Panc1 (cell line): ENCODE measurements around the gene CDX1. TPM values are rescaled to one million over a fixed set of nuclear protein-coding genes. Genes with fewer than 3 reads are reported as not detected.
A peak's percentile ranks its signal among the peaks of the same experiment; 100 is the strongest.

Source experiments
- ATAC-seq: fragments of 200-7000 bp; cut with Tn5 transposase; 2 replicates; pipeline ENCODE4 v1.9.1; 2020; ENCODE audit warnings: mild to moderate bottlenecking, moderate library complexity
- BruUV-seq: library from RNA; stranded (reverse); fragments of 400-500 nt; replicated peaks from 2 replicates; lab custom pipeline; 2021; lab: Mats Ljungman, UMichigan
- CTCF ChIA-PET: fragments of 300-600 bp; sonication (Branson Sonifier 250); formaldehyde crosslinking; loops from one replicate; lab custom pipeline; 2022; ENCODE audit warnings: antibody characterized with exemption; lab: Charles Lee
- POLR2A ChIA-PET: fragments of 300-600 bp; sonication (Branson Sonifier 250); formaldehyde crosslinking; loops from one replicate; lab custom pipeline; 2022; ENCODE audit warnings: antibody characterized with exemption; lab: Charles Lee
- DNase-seq: peaks from one replicate; pipeline ENCODE4 v3.0.0-alpha.2; 2010; ENCODE audit warnings: low read depth, low spot score
- H3K27ac ChIP-seq: 2 replicates; pipeline ENCODE4 v1.5.1; 2011; ENCODE audit warnings: mild to moderate bottlenecking, low read length, inconsistent platforms
- H3K27me3 ChIP-seq: fragments of 200-500 bp; sonication (Bioruptor generic); 2 replicates; pipeline ENCODE4 v1.6.0; 2014; ENCODE audit warnings: low read length, inconsistent platforms; ENCODE audit not compliant: control insufficient read depth, insufficient read depth
- H3K36me3 ChIP-seq: fragments of 200-500 bp; sonication (Bioruptor generic); 2 replicates; pipeline ENCODE4 v1.5.1; 2014; ENCODE audit warnings: inconsistent platforms, mild to moderate bottlenecking, low read length, moderate library complexity; ENCODE audit not compliant: control insufficient read depth, insufficient read depth
- H3K4me1 ChIP-seq: 2 replicates; pipeline ENCODE4 v1.5.1; 2011; ENCODE audit warnings: inconsistent platforms, mild to moderate bottlenecking, low read length, moderate library complexity; ENCODE audit not compliant: control insufficient read depth, insufficient read depth
- H3K4me3 ChIP-seq, 2 experiments: 2 replicates each; pipeline ENCODE4 v1.5.1; 2011 to 2012; ENCODE audit warnings: low read depth in 2 of 2, low read length in 2 of 2, mild to moderate bottlenecking in 2 of 2, inconsistent platforms in 1 of 2, moderate library complexity in 1 of 2
- H3K9me3 ChIP-seq: fragments of 200-500 bp; sonication (Bioruptor generic); 2 replicates; pipeline ENCODE4 v1.5.1; 2014; ENCODE audit warnings: low read depth, mild to moderate bottlenecking, inconsistent platforms, low read length, moderate library complexity; ENCODE audit not compliant: control insufficient read depth, insufficient read depth
- POLR2AphosphoS5 ChIP-seq: IDR thresholded peaks from 2 replicates; pipeline ENCODE4 v1.6.1; 2012; ENCODE audit warnings: mild to moderate bottlenecking, low read depth, low read length, moderate library complexity
- REST ChIP-seq, 2 experiments: IDR thresholded peaks; 2 replicates each; pipeline ENCODE4 v1.6.1; 2011 to 2012; ENCODE audit warnings: low read depth in 2 of 2, control low read depth in 1 of 2, low read length in 1 of 2, mild to moderate bottlenecking in 1 of 2, moderate library complexity in 1 of 2; ENCODE audit not compliant: insufficient read depth in 1 of 2
- SIN3A ChIP-seq: IDR thresholded peaks from 2 replicates; pipeline ENCODE4 v1.6.1; 2012; ENCODE audit warnings: low read depth, mild to moderate bottlenecking, low read length, moderate library complexity, borderline replicate concordance; ENCODE audit not compliant: insufficient read depth
- TCF7L2 ChIP-seq: IDR thresholded peaks from 2 replicates; pipeline ENCODE4 v1.6.1; 2011; ENCODE audit warnings: mild to moderate bottlenecking, low read depth, low read length, inconsistent platforms
- in situ Hi-C: cut with HindIII; loops from 2 replicates; pipeline ENCODE4 v1.10.0; 2016; ENCODE audit warnings: low sequenced_read_pairs, low pct_unique_long_range_greater_than_20kb
- intact Hi-C: fragments of 100-400 bp; cut with micrococcal nuclease; formaldehyde crosslinking; loops from one replicate; pipeline ENCODE4 v1.10.0; 2022; ENCODE audit not compliant: unreplicated experiment
- total RNA-seq: library from RNA; stranded (reverse); gene quantifications from one replicate; pipeline ENCODE4 v1.2.1, GENCODE V29; 2021; ENCODE audit not compliant: unreplicated experiment
- TF ChIP-seq, protein P1 (sequence below): fragments of 450-650 bp; IDR thresholded peaks from 2 replicates; pipeline ENCODE4 v1.5.1; 2017; ENCODE audit warnings: mild to moderate bottlenecking

Gene CDX1
- total RNA-seq, 1 experiment from 2014 or later, result not detected

GRCh38 chr5:150137997-150138396 is 28.6 kb upstream of the CDX1 start:
- H3K4me3 ChIP-seq, result no peak overlapping the region
- TF ChIP-seq, protein P1, sequence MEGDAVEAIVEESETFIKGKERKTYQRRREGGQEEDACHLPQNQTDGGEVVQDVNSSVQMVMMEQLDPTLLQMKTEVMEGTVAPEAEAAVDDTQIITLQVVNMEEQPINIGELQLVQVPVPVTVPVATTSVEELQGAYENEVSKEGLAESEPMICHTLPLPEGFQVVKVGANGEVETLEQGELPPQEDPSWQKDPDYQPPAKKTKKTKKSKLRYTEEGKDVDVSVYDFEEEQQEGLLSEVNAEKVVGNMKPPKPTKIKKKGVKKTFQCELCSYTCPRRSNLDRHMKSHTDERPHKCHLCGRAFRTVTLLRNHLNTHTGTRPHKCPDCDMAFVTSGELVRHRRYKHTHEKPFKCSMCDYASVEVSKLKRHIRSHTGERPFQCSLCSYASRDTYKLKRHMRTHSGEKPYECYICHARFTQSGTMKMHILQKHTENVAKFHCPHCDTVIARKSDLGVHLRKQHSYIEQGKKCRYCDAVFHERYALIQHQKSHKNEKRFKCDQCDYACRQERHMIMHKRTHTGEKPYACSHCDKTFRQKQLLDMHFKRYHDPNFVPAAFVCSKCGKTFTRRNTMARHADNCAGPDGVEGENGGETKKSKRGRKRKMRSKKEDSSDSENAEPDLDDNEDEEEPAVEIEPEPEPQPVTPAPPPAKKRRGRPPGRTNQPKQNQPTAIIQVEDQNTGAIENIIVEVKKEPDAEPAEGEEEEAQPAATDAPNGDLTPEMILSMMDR, result no peak
- TF ChIP-seq REST (IDR thresholded peaks at IDR 0.05; ENCODE audit: insufficient read depth in 1 of 2, low read depth in 2 of 2, low read length in 1 of 2) (no peak), SIN3A (no peak)
- ChIA-PET CTCF (no interaction called here), POLR2A (no interaction called here)
- in situ Hi-C loops, result no loop called here
- ATAC-seq (no peak), DNase-seq (no peak)
- H3K27me3 ChIP-seq, result no peaks in the 10 kb centered on the region
- intact Hi-C loops, result no loop called here
- BruUV-seq, result no TSS peak
- no peak overlapping the region for H3K27ac ChIP-seq
- no peaks in the 10 kb centered on the region for H3K9me3 ChIP-seq
- no peaks in the 10 kb centered on the region for H3K36me3 ChIP-seq
- peaks cover 28% of the 10 kb centered on the region for H3K4me1 ChIP-seq

- 0 out of 2 replicates have a peak, but pooled peaks have one; percentile 35 for ATAC-seq
- Histone ChIP-seq H3K27ac (no peak overlapping the region), H3K4me3 (no peak overlapping the region), H3K9me3 (no peaks in the 10 kb centered on the region), H3K36me3 (no peaks in the 10 kb centered on the region), H3K27me3 (no peaks in the 10 kb centered on the region), H3K4me1 (peaks cover 32% of the 10 kb centered on the region)
- intact Hi-C loops (no loop called here), in situ Hi-C loops (no loop called here)
- no TSS peak for BruUV-seq
- ChIA-PET CTCF (no interaction called here), POLR2A (no interaction called here)
- TF ChIP-seq REST (IDR thresholded peaks at IDR 0.05; ENCODE audit: insufficient read depth in 1 of 2, low read depth in 2 of 2, low read length in 1 of 2), result no peak
- no peak for TF ChIP-seq POLR2AphosphoS5
- TF ChIP-seq SIN3A, result no peak
- TF ChIP-seq TCF7L2, result no peak
- TF ChIP-seq, protein P1, result no peak
- DNase-seq, result no peak
Measured at GRCh38 chr5:150138551-150139265, 27.9 kb upstream of the CDX1 start.
